Panc1 (cell line): ENCODE measurements around the gene DUSP15. TPM values are rescaled to one million over a fixed set of nuclear protein-coding genes. Genes with fewer than 3 reads are reported as not detected.
A peak's percentile ranks its signal among the peaks of the same experiment; 100 is the strongest.

Source experiments
- ATAC-seq: fragments of 200-7000 bp; cut with Tn5 transposase; 2 replicates; pipeline ENCODE4 v1.9.1; 2020; ENCODE audit warnings: mild to moderate bottlenecking, moderate library complexity
- BruUV-seq: library from RNA; stranded (reverse); fragments of 400-500 nt; replicated peaks from 2 replicates; lab custom pipeline; 2021; lab: Mats Ljungman, UMichigan
- CTCF ChIA-PET: fragments of 300-600 bp; sonication (Branson Sonifier 250); formaldehyde crosslinking; loops from one replicate; lab custom pipeline; 2022; ENCODE audit warnings: antibody characterized with exemption; lab: Charles Lee
- POLR2A ChIA-PET: fragments of 300-600 bp; sonication (Branson Sonifier 250); formaldehyde crosslinking; loops from one replicate; lab custom pipeline; 2022; ENCODE audit warnings: antibody characterized with exemption; lab: Charles Lee
- DNase-seq: peaks from one replicate; pipeline ENCODE4 v3.0.0-alpha.2; 2010; ENCODE audit warnings: low read depth, low spot score
- H3K27ac ChIP-seq: 2 replicates; pipeline ENCODE4 v1.5.1; 2011; ENCODE audit warnings: mild to moderate bottlenecking, low read length, inconsistent platforms
- H3K27me3 ChIP-seq: fragments of 200-500 bp; sonication (Bioruptor generic); 2 replicates; pipeline ENCODE4 v1.6.0; 2014; ENCODE audit warnings: low read length, inconsistent platforms; ENCODE audit not compliant: control insufficient read depth, insufficient read depth
- H3K36me3 ChIP-seq: fragments of 200-500 bp; sonication (Bioruptor generic); 2 replicates; pipeline ENCODE4 v1.5.1; 2014; ENCODE audit warnings: inconsistent platforms, mild to moderate bottlenecking, low read length, moderate library complexity; ENCODE audit not compliant: control insufficient read depth, insufficient read depth
- H3K4me1 ChIP-seq: 2 replicates; pipeline ENCODE4 v1.5.1; 2011; ENCODE audit warnings: inconsistent platforms, mild to moderate bottlenecking, low read length, moderate library complexity; ENCODE audit not compliant: control insufficient read depth, insufficient read depth
- H3K4me3 ChIP-seq, 2 experiments: 2 replicates each; pipeline ENCODE4 v1.5.1; 2011 to 2012; ENCODE audit warnings: low read depth in 2 of 2, low read length in 2 of 2, mild to moderate bottlenecking in 2 of 2, inconsistent platforms in 1 of 2, moderate library complexity in 1 of 2
- H3K9me3 ChIP-seq: fragments of 200-500 bp; sonication (Bioruptor generic); 2 replicates; pipeline ENCODE4 v1.5.1; 2014; ENCODE audit warnings: low read depth, mild to moderate bottlenecking, inconsistent platforms, low read length, moderate library complexity; ENCODE audit not compliant: control insufficient read depth, insufficient read depth
- POLR2AphosphoS5 ChIP-seq: IDR thresholded peaks from 2 replicates; pipeline ENCODE4 v1.6.1; 2012; ENCODE audit warnings: mild to moderate bottlenecking, low read depth, low read length, moderate library complexity
- SIN3A ChIP-seq: IDR thresholded peaks from 2 replicates; pipeline ENCODE4 v1.6.1; 2012; ENCODE audit warnings: low read depth, mild to moderate bottlenecking, low read length, moderate library complexity, borderline replicate concordance; ENCODE audit not compliant: insufficient read depth
- TCF7L2 ChIP-seq: IDR thresholded peaks from 2 replicates; pipeline ENCODE4 v1.6.1; 2011; ENCODE audit warnings: mild to moderate bottlenecking, low read depth, low read length, inconsistent platforms
- in situ Hi-C: cut with HindIII; loops from 2 replicates; pipeline ENCODE4 v1.10.0; 2016; ENCODE audit warnings: low sequenced_read_pairs, low pct_unique_long_range_greater_than_20kb
- intact Hi-C: fragments of 100-400 bp; cut with micrococcal nuclease; formaldehyde crosslinking; loops from one replicate; pipeline ENCODE4 v1.10.0; 2022; ENCODE audit not compliant: unreplicated experiment
- total RNA-seq: library from RNA; stranded (reverse); gene quantifications from one replicate; pipeline ENCODE4 v1.2.1, GENCODE V29; 2021; ENCODE audit not compliant: unreplicated experiment
- TF ChIP-seq, protein P1 (sequence below), 2 experiments: IDR thresholded peaks; 2 replicates each; pipeline ENCODE4 v1.6.1; 2011 to 2012; ENCODE audit warnings: low read depth in 2 of 2, control low read depth in 1 of 2, low read length in 1 of 2, mild to moderate bottlenecking in 1 of 2, moderate library complexity in 1 of 2; ENCODE audit not compliant: insufficient read depth in 1 of 2
- TF ChIP-seq, protein P2 (sequence below): fragments of 450-650 bp; IDR thresholded peaks from 2 replicates; pipeline ENCODE4 v1.5.1; 2017; ENCODE audit warnings: mild to moderate bottlenecking

The DUSP15 gene
- total RNA-seq, 1 experiment from 2014 or later, result 23.6 TPM

DNA sequence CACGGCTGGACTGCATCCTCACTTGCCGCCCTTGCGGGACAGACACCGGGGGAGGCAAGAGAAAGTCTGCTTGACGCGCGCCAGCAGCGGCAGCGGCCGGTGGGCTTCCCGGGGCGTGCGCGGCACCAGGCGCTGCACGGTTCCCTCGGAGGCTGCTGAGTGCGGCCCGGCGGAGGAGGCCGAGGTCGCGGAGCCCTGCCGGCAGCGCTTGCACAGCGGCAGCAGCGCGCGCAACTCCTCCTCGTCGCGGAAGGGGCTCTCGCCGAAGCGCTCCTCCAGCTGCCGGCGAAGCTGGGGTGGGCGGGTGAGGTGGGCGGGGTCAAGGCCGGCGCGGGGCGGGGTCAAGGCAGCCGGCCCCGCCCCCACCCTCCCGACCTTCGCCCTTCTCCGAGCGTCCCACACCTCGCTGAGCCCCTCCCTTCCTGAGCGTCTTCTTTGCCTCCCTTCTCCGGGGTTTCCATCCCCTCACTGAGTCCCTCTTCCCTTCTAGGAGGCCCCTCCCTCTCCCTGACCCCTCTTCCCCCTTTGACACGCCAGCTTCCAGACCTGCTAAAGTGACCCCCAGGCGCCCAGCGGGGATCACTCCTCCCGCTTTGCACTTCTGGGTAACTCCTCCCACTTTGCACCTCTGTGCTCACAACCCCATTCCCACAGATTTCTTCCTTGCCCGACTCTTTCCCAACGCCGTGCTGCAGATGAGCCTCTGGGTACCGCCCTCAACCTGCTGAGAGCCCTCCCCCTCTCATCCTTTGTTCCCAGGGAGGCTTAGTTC lies 8.8 kb downstream of the DUSP15 start:
- ChIA-PET CTCF (interaction anchor here (1.2 kb wide), 1 partner anchor 90 kb away, joined by 5 read pairs; the partner anchor contains the start of gene PDRG1), POLR2A (interaction anchor here (0.5 to 0.6 kb wide), 2 partner anchors 8 to 79 kb away, joined by 3 read pairs; no protein-coding TSS in a partner anchor)
- Histone ChIP-seq H3K4me1 (peaks cover 18% of the 10 kb centered on the region), H3K27me3 (no peaks in the 10 kb centered on the region), H3K4me3 (peak overlapping the region; percentile 49 to 71), H3K9me3 (no peaks in the 10 kb centered on the region), H3K27ac (peak overlapping the region; percentile 57), H3K36me3 (no peaks in the 10 kb centered on the region)
- BruUV-seq, result no TSS peak
- in situ Hi-C loops (no loop called here), intact Hi-C loops (no loop called here)
- ATAC-seq, result peak; percentile 88
- no peak for TF ChIP-seq TCF7L2
- peak; percentile 62; the same call in 1 of the 2 replicates for TF ChIP-seq SIN3A
- TF ChIP-seq, protein P1, sequence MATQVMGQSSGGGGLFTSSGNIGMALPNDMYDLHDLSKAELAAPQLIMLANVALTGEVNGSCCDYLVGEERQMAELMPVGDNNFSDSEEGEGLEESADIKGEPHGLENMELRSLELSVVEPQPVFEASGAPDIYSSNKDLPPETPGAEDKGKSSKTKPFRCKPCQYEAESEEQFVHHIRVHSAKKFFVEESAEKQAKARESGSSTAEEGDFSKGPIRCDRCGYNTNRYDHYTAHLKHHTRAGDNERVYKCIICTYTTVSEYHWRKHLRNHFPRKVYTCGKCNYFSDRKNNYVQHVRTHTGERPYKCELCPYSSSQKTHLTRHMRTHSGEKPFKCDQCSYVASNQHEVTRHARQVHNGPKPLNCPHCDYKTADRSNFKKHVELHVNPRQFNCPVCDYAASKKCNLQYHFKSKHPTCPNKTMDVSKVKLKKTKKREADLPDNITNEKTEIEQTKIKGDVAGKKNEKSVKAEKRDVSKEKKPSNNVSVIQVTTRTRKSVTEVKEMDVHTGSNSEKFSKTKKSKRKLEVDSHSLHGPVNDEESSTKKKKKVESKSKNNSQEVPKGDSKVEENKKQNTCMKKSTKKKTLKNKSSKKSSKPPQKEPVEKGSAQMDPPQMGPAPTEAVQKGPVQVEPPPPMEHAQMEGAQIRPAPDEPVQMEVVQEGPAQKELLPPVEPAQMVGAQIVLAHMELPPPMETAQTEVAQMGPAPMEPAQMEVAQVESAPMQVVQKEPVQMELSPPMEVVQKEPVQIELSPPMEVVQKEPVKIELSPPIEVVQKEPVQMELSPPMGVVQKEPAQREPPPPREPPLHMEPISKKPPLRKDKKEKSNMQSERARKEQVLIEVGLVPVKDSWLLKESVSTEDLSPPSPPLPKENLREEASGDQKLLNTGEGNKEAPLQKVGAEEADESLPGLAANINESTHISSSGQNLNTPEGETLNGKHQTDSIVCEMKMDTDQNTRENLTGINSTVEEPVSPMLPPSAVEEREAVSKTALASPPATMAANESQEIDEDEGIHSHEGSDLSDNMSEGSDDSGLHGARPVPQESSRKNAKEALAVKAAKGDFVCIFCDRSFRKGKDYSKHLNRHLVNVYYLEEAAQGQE (IDR thresholded peaks at IDR 0.05; ENCODE audit: insufficient read depth in 1 of 2, low read depth in 2 of 2, low read length in 1 of 2), result no peak
- TF ChIP-seq, protein P2, sequence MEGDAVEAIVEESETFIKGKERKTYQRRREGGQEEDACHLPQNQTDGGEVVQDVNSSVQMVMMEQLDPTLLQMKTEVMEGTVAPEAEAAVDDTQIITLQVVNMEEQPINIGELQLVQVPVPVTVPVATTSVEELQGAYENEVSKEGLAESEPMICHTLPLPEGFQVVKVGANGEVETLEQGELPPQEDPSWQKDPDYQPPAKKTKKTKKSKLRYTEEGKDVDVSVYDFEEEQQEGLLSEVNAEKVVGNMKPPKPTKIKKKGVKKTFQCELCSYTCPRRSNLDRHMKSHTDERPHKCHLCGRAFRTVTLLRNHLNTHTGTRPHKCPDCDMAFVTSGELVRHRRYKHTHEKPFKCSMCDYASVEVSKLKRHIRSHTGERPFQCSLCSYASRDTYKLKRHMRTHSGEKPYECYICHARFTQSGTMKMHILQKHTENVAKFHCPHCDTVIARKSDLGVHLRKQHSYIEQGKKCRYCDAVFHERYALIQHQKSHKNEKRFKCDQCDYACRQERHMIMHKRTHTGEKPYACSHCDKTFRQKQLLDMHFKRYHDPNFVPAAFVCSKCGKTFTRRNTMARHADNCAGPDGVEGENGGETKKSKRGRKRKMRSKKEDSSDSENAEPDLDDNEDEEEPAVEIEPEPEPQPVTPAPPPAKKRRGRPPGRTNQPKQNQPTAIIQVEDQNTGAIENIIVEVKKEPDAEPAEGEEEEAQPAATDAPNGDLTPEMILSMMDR, result no peak
- no peak for TF ChIP-seq POLR2AphosphoS5
- no peak for DNase-seq

DNA sequence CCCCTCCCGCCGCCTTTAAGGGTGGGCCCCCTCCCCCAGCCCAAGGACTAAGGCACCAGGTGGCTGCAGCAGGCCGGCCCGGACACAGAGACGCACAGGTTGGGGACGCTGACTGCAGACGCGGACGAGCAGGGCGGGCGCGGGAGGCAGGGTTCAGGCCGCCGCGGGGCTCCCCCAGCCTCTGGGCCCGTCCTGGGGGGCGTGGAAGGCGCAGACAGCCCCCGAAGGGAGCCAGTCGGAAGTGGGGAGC lies 9.3 kb downstream of the DUSP15 start:
- Histone ChIP-seq H3K36me3 (no peaks in the 10 kb centered on the region), H3K27ac (peak overlapping the region; percentile 57), H3K4me3 (peak overlapping the region; percentile 49 to 71), H3K27me3 (no peaks in the 10 kb centered on the region), H3K4me1 (peaks cover 18% of the 10 kb centered on the region), H3K9me3 (no peaks in the 10 kb centered on the region)
- TF ChIP-seq SIN3A, result no peak
- 0 out of 2 replicates have a peak, but pooled peaks have one; percentile 18 for TF ChIP-seq TCF7L2
- TF ChIP-seq, protein P1 (IDR thresholded peaks at IDR 0.05; ENCODE audit: insufficient read depth in 1 of 2, low read depth in 2 of 2, low read length in 1 of 2), result no peak
- intact Hi-C loops (no loop called here), in situ Hi-C loops (no loop called here)
- ATAC-seq, result peak; percentile 64
- ChIA-PET CTCF (interaction anchor here (1.2 kb wide), 1 partner anchor 91 kb away, joined by 5 read pairs; the partner anchor contains the start of gene PDRG1), POLR2A (no interaction called here)
- BruUV-seq, result no TSS peak
- DNase-seq, result no peak
